Psoas muscle (tissue), 8 donors: ENCODE results near the gene FAF1. TPM values are rescaled to one million over a fixed set of nuclear protein-coding genes. Genes with fewer than 3 reads are reported as not detected.
"Not testable (repeated sequence)": the region's sequence is repeated elsewhere in the genome, so short reads cannot be mapped to it uniquely, and the experiment has no call there.

ENCODE experiments used
- ATAC-seq, 4 donors: fragments of 200-7000 bp; cut with Tn5 transposase; one replicate each; pipeline ENCODE4 v1.9.1; 2020; ENCODE audit warnings: moderate library complexity in 3 of 4, mild to moderate bottlenecking in 2 of 4
- DNase-seq, 2 donors: peaks; one replicate each; pipeline ENCODE4 v3.0.0-alpha.2; 2020
- H3K27ac ChIP-seq: fragments of 200-600 bp; one replicate; pipeline ENCODE4 v1.8.0; 2022
- H3K27me3 ChIP-seq, 3 donors: fragments of 200-600 bp in 1 of 3; one replicate each; pipeline versions ENCODE4 v1.6.1 to v1.8.0; 2013 to 2022; ENCODE audit warnings: low read length in 2 of 3, mild to moderate bottlenecking in 2 of 3, moderate library complexity in 1 of 3; ENCODE audit not compliant: insufficient read depth in 3 of 3
- H3K36me3 ChIP-seq, 2 donors: fragments of 200-600 bp in 1 of 2; one replicate each; pipeline versions ENCODE4 v1.6.1 to v1.8.0; 2013 to 2022; ENCODE audit warnings: low read depth in 1 of 2, mild to moderate bottlenecking in 1 of 2, moderate library complexity in 1 of 2; ENCODE audit not compliant: insufficient read depth in 1 of 2
- H3K4me1 ChIP-seq: fragments of 200-600 bp; one replicate; pipeline ENCODE4 v1.8.0; 2022
- H3K4me3 ChIP-seq: fragments of 200-600 bp; one replicate; pipeline ENCODE4 v1.8.0; 2022; ENCODE audit warnings: mild to moderate bottlenecking
- H3K9me3 ChIP-seq: fragments of 200-600 bp; one replicate; pipeline ENCODE4 v1.8.0; 2022
- CTCF ChIP-seq: fragments of 200-600 bp; IDR thresholded peaks from one replicate; pipeline ENCODE4 v1.8.0; 2022; ENCODE audit warnings: antibody characterized with exemption
- WGBS, 3 donors: extraction: QIAGEN DNeasy Blood & Tissue Kit; methylation state at CpG; one replicate each; pipeline versions ENCODE4 v1.1.6 to v1.1.7; 2013; 5-methylcytosine and 5-hydroxymethylcytosine counted together
- intact Hi-C, 2 donors: fragments of 100-400 bp; cut with DNase I; formaldehyde crosslinking; loops; one replicate each; pipeline versions ENCODE4 v1.11.0 to v1.14.2; 2022
- polyA plus RNA-seq, 3 donors: library from polyadenylated mRNA; stranded (reverse); fragments of 200-250 nt; gene quantifications; one replicate each; pipeline ENCODE4 v1.2.3, GENCODE V29; 2013
- total RNA-seq, 4 donors: library from RNA; stranded (reverse); fragmentation: NEBNext Ultra II Directional in 2 of 4; extraction: Animal tissue kit (Norgen Biotek cat#: 25700) in 2 of 4; gene quantifications; one replicate each; pipeline versions ENCODE4 v1.2.1 to v1.2.4, GENCODE V29; 2021 to 2023
- donor health status: healthy with polysubstance abuse.
- donor health status: DM: no; HTN: no; CAD: no; lungs with moderate emphysema.
- donor health status: Bipolar disorder and iron deficiency.
- donor health status: healthy.
- donor health status: DM: yes; HTN: yes; CAD: no.
- donor health status: DM: no; HTN: no; CAD: no.
- donor health status: DM: no; HTN: no; CAD: no.
- donor health status: DM: yes; HTN: yes; CAD: no.

Gene FAF1
- total and polyA plus RNA-seq, 7 donors = 67.8 to 128 (median 108) TPM

GRCh38 chr1:50879137-50879536, 80.9 kb downstream of the FAF1 start:
- DNase-seq (no peak), ATAC-seq (no peak)
- Histone ChIP-seq H3K27me3 (no peaks in the 10 kb centered on the region), H3K4me3 (no peak overlapping the region), H3K9me3 (no peaks in the 10 kb centered on the region), H3K4me1 (peaks cover 20% of the 10 kb centered on the region), H3K36me3 (no peaks in the 10 kb centered on the region), H3K27ac (no peak overlapping the region)
- intact Hi-C loops = no loop called here
- TF ChIP-seq CTCF = no peak
- WGBS, 3 donors = 98 to 100% (median 100%) methylated on average over 4 of the region's 4 CpGs

GRCh38 chr1:50878434-50878833, 81.6 kb downstream of the FAF1 start:
- Histone ChIP-seq H3K9me3 (no peaks in the 10 kb centered on the region), H3K4me3 (no peak overlapping the region), H3K27ac (no peak overlapping the region), H3K36me3 (no peaks in the 10 kb centered on the region), H3K27me3 (no peaks in the 10 kb centered on the region), H3K4me1 (peaks cover 20% of the 10 kb centered on the region)
- intact Hi-C loops = no loop called here
- DNase-seq (no peak), ATAC-seq (no peak)
- no peak for TF ChIP-seq CTCF

- peaks cover 20% of the 10 kb centered on the region for H3K4me1 ChIP-seq
- no peak for TF ChIP-seq CTCF
- WGBS, 3 donors = 39 to 57% (median 48%) methylated on average over 1 of the region's 1 CpG
- DNase-seq = no peak
- H3K27ac ChIP-seq = no peak overlapping the region
- ATAC-seq = no peak
- intact Hi-C loops = no loop called here
- H3K27me3 ChIP-seq = no peaks in the 10 kb centered on the region
- H3K9me3 ChIP-seq = no peaks in the 10 kb centered on the region
- H3K4me3 ChIP-seq = no peak overlapping the region
- H3K36me3 ChIP-seq = no peaks in the 10 kb centered on the region
Measured at GRCh38 chr1:50877641-50878040, 82.4 kb downstream of the FAF1 start.

GRCh38 chr1:50873458-50874187, 86.4 kb downstream of the FAF1 start:
- H3K4me1 ChIP-seq = peaks cover 6% of the 10 kb centered on the region
- no peaks in the 10 kb centered on the region for H3K27me3 ChIP-seq
- H3K27ac ChIP-seq = no peak overlapping the region
- no peaks in the 10 kb centered on the region for H3K9me3 ChIP-seq
- peak in 1 of 2 donors; percentile 35 for DNase-seq
- WGBS, 3 donors = 74 to 88% (median 79%) methylated on average over 5 of the region's 5 CpGs
- intact Hi-C loops = no loop called here
- no peak overlapping the region for H3K4me3 ChIP-seq
- no peaks in the 10 kb centered on the region for H3K36me3 ChIP-seq
- TF ChIP-seq CTCF = peak; percentile 40
- peak in 3 of 4 donors; percentile 51 to 52 (median 52) for ATAC-seq

GRCh38 chr1:50864845-50865244, 95.2 kb downstream of the FAF1 start:
- peaks cover 26% of the 10 kb centered on the region for H3K9me3 ChIP-seq
- not testable (repeated sequence) for H3K4me1 ChIP-seq

More at GRCh38 chr1:50864845-50865244, 95.2 kb downstream of the FAF1 start:
- 98 to 100% (median 100%) methylated on average over 1 to 2 of the region's 3 CpGs for WGBS, 3 donors
- intact Hi-C loops, ATAC-seq, H3K27ac ChIP-seq, DNase-seq, H3K36me3 ChIP-seq, H3K27me3 ChIP-seq, H3K4me3 ChIP-seq: not testable (repeated sequence)
